M059J (cell line): ENCODE results near the gene NADK2. TPM values are rescaled to one million over a fixed set of nuclear protein-coding genes. Genes with fewer than 3 reads are reported as not detected.

ENCODE experiments used
- total RNA-seq: library from RNA; depleted of rRNA; stranded (reverse); fragments of >200 nt; shearing (Covaris generic); gene quantifications from 2 replicates; pipeline ENCODE4 v1.2.3, GENCODE V29; 2014; rRNA removed

NADK2 gene
- total RNA-seq, 1 experiment from 2014 or later, result 36.4 TPM

Other genes starting within 250 kb of the NADK2 start
- gene UGT3A2, start 175.0 kb downstream of the NADK2 start, total RNA-seq, result 0.12 and 0.34 TPM in 2 replicates
- 7.2 and 10.3 TPM in 2 replicates for gene LMBRD2, start 90.0 kb downstream of the NADK2 start, total RNA-seq
- gene SKP2, start 89.8 kb downstream of the NADK2 start, total RNA-seq, result 62.7 and 63.6 TPM in 2 replicates
- 0.76 and 1.0 TPM in 2 replicates for gene RANBP3L, start 60.0 kb upstream of the NADK2 start, total RNA-seq